Frontal cortex (tissue), 4 donors: ENCODE results near the gene BZW2. TPM values are rescaled to one million over a fixed set of nuclear protein-coding genes. Genes with fewer than 3 reads are reported as not detected.
"Not testable (repeated sequence)": the region's sequence is repeated elsewhere in the genome, so short reads cannot be mapped to it uniquely, and the experiment has no call there.

Experiments
- DNase-seq, 2 donors: peaks; one replicate each; pipeline ENCODE4 v3.0.0; 2012; ENCODE audit warnings: low spot score in 2 of 2
- FAIRE-seq: peaks from 2 replicates; lab custom pipeline; 2012; peaks lifted over from hg19 to GRCh38; lab: Jason Lieb, UNC
- total RNA-seq: library from RNA; depleted of rRNA; stranded (reverse); fragments of >200 nt; gene quantifications from one replicate; pipeline ENCODE4 v1.2.3, GENCODE V29; 2014
- donor health status: control.
- donor health status: control.
- donor health status: control.

The BZW2 gene
- total RNA-seq, 1 donor from 2014 or later: 101 TPM

DNA sequence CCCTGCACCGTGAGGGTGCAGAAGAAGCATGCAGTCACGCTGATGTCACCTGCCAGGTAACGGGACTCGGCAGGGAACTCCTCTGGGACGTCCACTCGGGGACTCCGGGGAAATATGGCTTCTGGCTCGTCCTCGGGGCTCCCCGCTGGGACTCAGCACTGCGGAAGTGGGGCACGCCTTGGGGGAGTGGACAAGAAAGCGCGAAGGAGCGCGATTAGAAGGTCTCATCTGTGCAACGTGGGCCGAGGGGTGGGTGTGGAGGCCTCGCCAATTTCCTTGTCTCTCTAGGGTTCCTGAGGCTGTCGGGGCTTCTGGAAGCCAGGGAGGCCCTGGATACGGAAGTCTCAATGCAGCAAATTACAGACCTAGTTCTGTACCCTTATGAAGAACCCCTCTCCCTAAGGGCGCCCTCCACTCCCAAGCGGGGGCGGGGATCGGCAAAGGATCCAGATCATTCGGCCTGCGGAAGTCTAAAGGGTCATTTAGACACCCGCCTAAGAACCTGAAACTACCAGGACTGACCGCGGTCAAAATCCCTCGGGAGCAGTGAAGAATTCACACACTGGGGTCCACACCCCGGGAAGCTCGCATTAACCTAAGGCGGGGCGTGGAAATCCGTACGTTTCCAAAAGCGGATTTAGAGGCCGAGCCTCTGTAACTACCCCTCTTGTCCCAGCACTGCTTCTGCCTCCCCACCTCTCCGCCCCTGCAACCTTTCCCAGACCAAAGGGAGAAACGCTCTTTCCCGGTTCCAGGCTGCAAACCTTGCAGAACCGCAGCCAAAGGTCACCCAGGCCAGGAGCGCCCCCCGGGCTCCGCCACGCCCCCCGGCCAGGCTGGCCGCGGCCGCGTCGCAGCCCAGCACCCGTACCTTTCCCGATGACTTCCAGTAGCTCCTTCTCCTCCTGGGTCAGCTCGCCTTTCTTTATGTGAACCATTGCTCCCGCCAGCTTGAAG lies 1.1 kb upstream of the BZW2 start:
- DNase-seq: no peak
- FAIRE-seq: no peak

DNA sequence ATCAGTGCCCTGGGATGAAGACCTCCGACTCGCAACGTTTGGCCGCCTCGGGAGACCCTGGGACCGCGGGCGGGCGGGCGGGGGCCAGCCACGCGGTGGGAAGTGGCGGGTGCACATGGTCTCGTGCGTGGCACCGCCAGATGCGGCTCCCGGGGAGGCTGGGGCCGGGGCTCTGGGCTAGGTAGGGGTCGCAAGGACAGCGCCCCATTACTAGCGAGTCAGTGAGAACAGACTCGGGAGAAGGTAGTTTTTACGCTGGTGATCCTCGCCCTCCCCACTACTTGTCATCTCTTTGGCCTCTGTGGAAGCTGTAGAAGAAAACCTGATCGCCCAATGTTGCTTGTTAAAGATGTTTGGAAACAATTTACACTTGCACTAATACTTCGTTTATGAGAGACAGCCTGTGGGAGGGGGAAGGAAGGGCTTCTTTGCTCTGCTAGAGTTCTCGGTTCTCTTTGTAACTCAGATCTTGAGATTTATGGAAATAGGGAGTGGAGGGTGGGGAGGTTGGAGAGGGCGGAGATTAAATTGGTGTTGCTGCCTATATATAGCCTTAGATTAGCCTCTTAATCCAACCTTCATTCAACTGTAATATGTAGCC lies 591 bp downstream of the BZW2 start:
- FAIRE-seq (no peak), DNase-seq (no peak)

DNA sequence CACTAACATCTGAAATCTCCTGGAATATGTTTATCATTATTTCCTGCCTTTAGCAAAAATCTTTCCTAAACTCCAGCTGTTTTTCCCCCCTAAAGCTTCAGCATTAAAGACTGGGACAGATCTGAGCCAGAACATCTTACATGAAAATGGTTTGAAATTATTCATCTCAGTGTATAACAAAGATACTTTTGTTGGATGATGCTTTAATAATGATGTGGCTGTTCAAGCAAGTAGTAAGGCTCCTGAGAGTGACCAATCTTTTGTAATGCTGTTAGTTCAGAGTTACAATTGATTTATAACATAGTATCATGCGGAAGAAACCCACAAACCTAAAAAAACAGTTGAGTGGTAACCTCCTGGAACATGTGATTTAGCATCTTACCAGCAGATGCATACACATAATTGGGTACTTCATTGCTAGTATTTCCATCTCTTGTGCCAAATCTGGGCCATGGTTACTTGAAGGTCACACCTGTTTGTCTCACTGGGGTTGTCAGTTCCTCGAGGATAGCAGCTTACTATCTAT lies 1.5 kb downstream of the BZW2 start:
- no peak for DNase-seq
- FAIRE-seq: no peak

DNA sequence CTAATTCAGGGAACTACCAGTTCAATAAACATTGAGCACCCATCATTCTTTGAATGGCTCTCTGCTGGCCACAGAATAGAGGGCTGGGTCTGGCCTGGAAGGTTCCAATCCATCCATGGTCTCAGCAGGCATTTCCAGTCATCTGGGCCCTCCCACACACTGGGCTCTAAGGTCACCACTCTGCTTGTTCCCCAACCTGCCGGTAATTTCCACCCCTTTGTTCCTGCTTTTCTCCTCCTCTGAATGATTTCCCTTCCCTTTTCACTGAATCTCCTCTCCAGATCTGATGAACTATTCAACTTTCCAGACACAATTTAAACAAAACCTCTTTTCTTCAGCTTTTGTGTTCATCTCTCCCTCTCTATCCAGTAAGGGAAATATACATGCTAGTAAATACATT lies 2.6 kb downstream of the BZW2 start:
- FAIRE-seq: no peak
- no peak for DNase-seq

DNA sequence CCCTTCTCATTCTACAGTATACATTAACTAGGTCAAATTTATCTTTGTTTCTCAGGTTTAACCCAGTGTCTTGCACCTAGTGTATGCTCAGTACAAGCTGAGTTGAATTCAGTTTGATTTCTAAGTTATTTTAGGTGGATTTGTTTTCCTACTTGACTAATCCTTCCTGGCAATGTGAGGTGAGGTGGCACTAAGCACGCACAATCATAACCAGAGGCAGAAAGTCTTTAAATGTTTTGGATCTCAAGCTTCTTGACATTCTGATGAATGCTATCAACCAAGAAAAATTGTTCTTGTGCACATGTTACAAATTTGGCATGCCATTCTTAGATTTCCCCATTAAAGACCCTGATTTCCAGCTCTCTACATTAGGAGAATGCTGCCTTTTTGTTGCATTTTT lies 3.2 kb downstream of the BZW2 start:
- FAIRE-seq (no peak), DNase-seq (no peak)

DNA sequence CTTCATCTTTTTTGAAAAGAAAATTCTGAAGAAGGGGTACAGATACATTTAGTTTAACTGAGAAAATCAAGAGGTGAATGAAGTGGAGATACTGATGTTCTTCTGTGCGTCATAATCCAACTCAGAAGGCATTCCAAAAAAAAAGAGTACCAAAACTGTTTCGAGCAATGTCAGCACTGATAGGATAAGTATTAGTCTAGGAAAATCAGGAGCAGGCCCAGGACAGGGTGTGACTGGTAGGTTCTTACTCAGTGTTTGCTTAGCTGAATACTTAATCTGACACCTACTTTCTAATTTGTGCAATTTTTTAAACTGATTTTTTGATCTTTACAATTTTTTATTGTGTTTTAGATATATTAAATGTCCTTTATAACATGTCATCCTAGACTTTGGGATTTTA lies 4.3 kb downstream of the BZW2 start:
- no peak for FAIRE-seq

DNA sequence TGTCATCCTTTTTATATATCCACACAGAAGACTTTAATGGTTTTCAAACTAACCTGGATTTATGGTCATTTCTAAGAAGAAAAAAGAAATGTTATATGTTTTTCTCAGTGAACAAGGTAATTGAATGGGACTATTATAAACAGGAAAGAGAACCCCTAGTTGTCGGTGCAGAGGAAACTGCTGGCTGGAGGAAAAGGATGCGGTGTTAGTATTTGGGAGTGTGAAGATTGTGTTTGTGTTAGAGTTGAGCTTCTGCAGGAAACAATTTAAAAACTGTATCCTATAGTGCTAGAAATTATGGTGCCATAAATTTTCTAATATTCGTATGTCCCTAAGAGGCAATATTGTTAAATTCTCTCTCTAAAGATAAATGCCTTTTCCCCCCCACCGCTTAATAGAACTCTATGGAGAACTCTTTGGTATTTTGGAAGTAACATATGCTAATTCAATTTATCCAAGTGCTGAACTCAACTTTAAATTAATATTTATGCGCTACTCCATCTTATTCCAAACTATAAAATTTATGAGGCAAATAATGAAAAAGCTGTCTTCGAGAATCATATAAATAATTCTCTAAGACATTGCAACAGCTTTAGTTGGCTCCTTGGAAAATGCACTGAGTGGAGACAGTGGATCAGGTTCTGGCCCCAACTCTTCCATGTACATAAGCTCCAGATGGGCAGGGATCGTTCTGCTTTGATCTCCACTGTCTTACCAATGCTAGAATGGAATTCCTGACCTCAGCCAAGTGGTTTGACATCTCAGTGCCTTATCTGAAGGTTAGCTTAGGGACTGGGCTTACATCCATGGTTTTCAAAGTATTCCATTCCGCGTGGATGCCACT lies 5.6 kb downstream of the BZW2 start:
- FAIRE-seq (no peak), DNase-seq (no peak)

More for the DNA sequence above, 4.3 kb downstream of the BZW2 start:
- no peak for DNase-seq

DNA sequence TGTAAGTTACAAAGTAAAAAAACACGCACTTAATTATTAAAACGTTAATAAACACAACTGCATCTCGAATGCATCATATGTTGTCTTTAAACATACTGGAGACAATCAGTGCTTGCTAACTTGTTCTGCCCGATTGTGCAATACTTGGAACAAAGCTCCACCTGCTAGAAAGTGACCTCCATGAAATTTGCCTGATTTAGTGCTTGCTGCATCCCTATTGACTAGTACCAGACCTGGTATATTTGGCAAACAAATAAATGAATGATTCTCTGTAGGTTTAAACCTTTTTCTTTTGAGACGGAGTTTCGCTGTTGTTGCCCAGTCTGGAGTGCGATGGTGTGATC lies 6.2 kb downstream of the BZW2 start:
- FAIRE-seq (no peak), DNase-seq (no peak)

DNA sequence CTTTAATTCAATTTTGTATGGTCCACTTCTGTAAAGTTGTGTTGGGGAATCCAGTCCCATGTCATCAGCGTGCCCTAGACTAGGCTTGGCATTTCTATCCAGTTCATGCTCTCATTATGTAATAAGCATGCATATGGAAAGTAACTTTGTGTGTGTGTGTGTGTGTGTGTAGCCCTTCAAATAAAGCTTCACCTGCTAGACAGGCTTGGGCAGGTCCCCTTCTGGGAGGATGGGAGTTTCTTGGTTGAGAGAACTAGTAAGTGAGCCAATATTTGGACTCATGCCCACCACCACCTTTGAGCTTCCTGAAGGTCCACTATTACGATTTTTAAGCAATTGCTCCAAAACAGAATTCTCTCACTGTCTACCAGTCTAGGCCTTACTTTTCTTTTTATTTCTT lies 6.9 kb downstream of the BZW2 start:
- no peak for FAIRE-seq

DNA sequence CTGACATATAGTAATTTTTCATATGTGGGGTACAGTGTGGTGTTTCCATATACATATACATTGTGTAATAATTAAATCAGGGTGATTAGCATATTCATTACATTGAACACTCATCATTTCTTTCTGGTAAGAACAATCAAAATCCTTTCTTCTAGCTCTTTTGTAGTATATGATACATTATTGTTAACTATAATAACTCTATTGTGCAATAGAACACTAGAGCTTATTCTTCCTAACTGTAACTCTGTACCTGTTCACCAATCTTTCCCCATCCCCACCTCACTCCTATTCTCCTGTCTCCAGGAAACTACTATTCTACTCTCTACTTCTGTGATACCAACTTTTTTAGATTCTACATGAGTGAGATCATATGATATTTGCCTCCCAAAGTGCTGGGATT lies 9.4 kb downstream of the BZW2 start:
- DNase-seq: no peak
- no peak for FAIRE-seq

More for the DNA sequence above, 6.9 kb downstream of the BZW2 start:
- DNase-seq: no peak

DNA sequence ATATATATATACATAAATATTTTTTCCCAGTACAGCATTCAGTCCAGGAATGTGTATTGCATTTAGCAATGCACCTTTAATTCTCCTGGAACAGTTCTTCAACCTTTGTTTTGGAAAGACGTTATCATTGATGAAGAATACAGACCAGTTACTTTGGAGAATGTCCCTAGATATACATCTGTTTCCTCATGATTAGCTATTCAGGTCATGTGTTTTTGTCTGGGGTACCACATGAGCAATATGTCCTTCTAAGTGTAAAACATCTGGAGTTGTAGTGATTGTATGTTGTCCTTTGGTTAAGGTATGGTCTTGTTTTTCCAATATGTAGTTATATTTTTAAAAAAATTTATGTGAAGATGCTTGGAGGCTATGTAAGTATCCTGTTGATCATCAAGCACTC lies 10.2 kb downstream of the BZW2 start:
- no peak for DNase-seq

DNA sequence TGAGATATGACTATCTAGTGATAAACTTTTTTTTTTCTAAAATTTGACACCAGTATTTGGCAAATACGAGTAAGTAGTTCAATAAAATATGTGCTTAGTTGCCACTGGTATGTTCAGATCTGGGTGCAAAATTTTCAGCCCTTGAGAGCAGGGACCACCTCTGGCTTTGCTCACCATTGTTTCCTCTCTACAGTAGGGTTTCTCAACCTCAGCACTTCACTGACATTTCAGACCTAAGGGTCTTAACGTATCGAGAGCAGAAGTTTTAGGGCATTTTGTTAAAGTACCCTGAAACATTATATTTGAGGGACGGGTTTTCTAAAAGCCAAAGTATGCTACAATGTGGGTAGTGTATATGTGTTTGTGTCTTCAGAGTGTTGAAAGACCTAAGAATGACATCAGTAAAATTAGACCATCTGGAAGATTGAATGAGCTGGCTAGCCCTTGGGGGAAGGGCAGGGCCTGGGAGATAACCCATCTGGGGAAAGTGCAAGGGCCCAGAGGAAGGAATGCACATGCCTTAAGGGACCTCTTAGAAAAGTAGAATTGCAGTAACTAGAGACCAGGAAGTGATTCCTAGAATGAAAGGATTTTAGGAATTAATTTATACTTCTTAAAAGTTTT lies 11.8 kb downstream of the BZW2 start:
- DNase-seq: no peak
- no peak for FAIRE-seq

More for the DNA sequence above, 10.2 kb downstream of the BZW2 start:
- no peak for FAIRE-seq

DNA sequence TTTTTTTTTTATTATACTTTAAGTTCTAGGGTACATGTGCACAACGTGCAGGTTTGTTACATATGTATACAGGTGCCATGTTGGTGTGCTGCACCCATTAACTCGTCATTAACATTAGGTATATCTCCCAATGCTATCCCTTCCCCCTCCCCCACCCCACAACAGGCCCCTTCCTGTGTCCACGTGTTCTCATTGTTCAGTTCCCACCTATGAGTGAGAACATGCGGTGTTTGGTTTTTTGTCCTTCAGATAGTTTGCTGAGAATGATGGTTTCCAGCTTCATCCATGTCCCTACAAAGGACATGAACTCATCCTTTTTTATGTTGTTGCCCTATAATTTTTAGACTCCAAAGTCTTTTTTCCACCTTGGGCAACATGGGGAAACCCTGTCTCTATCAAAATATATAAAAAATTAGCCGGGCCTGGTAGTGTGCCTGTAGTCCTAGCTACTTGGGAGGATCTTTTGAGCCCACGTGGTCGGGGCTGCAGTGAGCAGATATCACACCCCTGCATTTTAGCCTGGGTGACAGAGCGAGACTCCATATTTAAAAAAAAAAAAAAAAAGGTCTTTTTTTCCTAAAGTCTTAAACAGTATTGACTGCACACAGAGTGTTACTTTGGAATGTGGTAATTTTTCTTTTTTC lies 14.0 kb downstream of the BZW2 start:
- FAIRE-seq, DNase-seq: not testable (repeated sequence)

DNA sequence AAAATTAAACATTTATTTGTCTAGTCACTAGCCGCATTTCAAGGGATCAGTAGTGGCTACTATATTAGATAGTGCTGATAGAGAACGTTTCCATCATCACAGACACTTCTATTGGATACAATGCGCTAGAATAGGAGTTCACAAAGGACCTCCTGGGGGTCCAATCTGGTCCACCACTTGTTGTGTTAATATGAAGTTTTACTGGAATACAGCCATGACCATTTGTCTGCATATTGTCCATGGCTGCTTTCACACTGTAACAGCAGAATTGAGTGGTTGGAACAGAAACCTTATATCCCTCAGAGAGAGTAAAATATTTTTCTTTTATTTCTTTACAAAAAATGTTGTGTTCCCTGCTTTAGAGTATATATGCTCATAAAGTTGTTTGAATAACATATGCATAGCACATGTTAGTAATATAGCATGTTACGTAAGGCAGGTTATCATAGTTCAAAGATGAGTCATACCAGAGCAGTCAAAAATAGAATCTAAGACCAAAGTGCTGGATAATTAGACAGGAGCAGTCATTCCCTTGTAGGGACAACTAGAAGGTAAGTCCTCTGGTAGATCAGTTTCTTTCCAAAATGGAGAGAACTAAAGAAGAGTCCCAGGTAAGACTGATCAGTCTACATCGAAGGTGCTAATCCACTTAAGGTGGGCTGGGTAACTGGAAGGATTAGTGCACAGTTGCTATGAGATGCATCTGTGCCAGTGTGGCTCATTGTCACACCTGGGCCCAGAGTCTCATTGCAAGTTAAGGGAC lies 14.9 kb downstream of the BZW2 start:
- DNase-seq (no peak), FAIRE-seq (no peak)

DNA sequence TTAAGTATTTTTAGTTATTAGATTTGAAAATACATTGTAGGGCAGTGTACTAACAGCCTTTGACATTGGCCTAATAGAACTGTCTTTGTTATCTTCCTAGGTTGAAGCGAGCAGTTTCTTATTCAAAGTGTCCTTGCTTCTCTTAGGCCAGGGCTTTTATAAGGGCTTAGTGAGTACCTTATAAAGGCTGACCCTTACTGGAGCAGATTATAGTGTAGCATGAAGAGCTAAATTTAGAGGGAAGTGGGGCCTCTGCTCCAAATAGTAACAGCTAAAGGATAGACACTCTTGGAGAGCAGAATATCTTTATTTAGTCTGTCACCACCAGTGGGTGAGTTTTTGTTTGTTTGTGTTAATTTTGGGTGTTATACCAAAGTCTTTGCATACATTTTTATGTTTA lies 15.9 kb downstream of the BZW2 start:
- DNase-seq: no peak
- no peak for FAIRE-seq

DNA sequence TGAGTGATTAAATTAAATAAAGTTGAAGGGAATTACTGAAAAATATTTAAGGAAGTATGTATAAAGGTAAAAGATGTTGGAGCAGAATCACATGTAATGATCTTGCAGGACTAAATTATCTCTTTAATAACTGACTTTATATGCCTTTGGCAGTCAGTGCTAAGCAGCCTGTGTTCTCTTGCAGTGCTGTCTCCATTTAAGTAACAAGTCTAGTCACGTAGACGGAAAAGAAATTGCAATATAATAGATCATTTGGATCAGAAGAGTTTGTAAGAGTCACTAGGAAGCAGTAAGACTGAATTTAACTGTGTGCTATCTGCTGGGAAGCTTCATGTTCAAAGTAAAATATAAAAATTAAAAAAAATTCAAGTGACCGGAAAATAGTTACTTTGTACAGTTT lies 21.4 kb downstream of the BZW2 start:
- FAIRE-seq: no peak
- no peak for DNase-seq

DNA sequence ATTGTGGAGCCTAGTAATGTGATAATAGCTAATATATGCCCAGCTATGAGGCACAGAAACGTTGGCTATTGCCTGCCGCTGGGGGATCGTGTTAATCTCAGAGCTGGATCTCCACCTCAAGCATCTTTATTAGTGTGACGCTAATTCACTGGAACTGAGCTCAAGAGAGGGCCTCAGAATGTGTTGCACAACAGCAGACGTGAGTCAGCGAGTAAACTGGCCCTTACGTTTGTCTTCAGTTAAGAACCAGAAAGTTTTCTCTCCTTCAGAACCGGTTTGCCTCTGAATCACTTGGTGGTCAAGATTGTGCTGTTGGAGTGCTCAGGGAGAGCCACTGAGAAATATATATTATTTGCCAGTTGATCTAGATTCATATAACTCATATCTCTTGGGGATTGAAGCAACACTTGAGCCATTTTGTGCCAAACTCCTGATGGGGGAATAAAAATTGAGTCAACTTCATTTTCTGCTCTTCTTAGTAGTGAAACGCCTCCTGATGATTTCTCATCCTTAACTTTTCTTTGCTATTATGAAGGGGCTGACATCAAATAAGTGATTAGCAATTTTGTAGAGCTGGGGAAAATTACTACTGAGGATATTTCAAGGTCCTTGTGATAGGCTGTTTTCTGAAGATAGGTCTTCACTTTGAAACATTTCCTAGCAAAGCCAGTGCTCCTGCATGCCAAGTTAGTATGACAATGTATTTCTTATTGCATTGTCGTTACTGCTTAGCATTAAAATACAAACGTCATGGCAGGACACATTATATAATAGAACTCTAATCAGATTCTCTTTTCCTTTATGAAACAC lies 22.3 kb downstream of the BZW2 start:
- DNase-seq (no peak), FAIRE-seq (no peak)

DNA sequence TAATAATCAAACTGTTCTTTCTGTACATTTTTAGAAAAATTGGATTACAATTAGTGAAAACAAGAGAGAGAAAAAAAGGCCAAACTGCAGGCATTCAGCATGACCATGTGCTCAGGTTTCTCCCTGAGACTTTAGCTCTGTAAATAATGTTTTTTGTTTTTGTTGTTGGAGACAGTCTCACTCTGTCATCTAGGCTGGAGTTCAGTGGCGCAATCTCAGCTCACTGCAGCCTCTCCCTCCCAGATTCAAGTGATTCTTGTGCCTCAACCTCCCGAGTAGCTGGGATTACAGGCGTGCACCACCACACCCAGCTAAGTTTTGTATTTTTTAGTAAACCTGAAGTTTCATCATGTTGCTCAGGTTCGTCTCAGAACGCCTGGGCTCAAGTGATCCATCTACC lies 23.0 kb downstream of the BZW2 start:
- no peak for FAIRE-seq
- no peak for DNase-seq
